Aorta (tissue), 5 donors: ENCODE results near the gene ABCC6. TPM values are rescaled to one million over a fixed set of nuclear protein-coding genes. Genes with fewer than 3 reads are reported as not detected.
A peak's percentile ranks its signal among the peaks of the same experiment; 100 is the strongest.

Experiments used
- ATAC-seq: fragments of 200-7000 bp; cut with Tn5 transposase; one replicate; pipeline ENCODE4 v1.9.1; 2022; ENCODE audit warnings: moderate library complexity; ENCODE audit not compliant: low FRiP score
- DNase-seq, 2 donors: peaks; one replicate each; pipeline ENCODE4 v3.0.0-alpha.2; 2020
- H3K27ac ChIP-seq, 2 donors: one replicate each; pipeline ENCODE4 v1.5.1; 2013; ENCODE audit warnings: low read length in 2 of 2, mild to moderate bottlenecking in 2 of 2, moderate library complexity in 2 of 2, control low read depth in 1 of 2, inconsistent platforms in 1 of 2, low read depth in 1 of 2
- H3K27me3 ChIP-seq, 2 donors: one replicate each; pipeline ENCODE4 v1.6.1; 2013; ENCODE audit warnings: control low read depth in 1 of 2, low read length in 1 of 2, mild to moderate bottlenecking in 1 of 2, moderate library complexity in 1 of 2; ENCODE audit not compliant: insufficient read depth in 2 of 2, control insufficient read depth in 1 of 2
- H3K36me3 ChIP-seq, 2 donors: one replicate each; pipeline ENCODE4 v1.6.1; 2013; ENCODE audit warnings: control low read depth in 1 of 2, low read length in 1 of 2, mild to moderate bottlenecking in 1 of 2; ENCODE audit not compliant: insufficient read depth in 2 of 2, control insufficient read depth in 1 of 2
- H3K4me1 ChIP-seq, 2 donors: one replicate each; pipeline ENCODE4 v1.6.1; 2013; ENCODE audit warnings: low read length in 2 of 2, control low read depth in 1 of 2, mild to moderate bottlenecking in 1 of 2, moderate library complexity in 1 of 2; ENCODE audit not compliant: insufficient read depth in 2 of 2, control insufficient read depth in 1 of 2
- H3K4me3 ChIP-seq, 2 donors: one replicate each; pipeline ENCODE4 v1.5.1; 2013; ENCODE audit warnings: low read length in 2 of 2, control low read depth in 1 of 2, mild to moderate bottlenecking in 1 of 2
- H3K9me3 ChIP-seq: one replicate; pipeline ENCODE4 v1.6.1; 2013; ENCODE audit warnings: mild to moderate bottlenecking, low read length; ENCODE audit not compliant: control insufficient read depth
- WGBS, 2 donors: extraction: QIAGEN DNeasy Blood & Tissue Kit; methylation state at CpG; one replicate each; pipeline ENCODE4 v1.1.7; 2013; 5-methylcytosine and 5-hydroxymethylcytosine counted together
- intact Hi-C, 2 donors: fragments of 100-400 bp; cut with DNase I; formaldehyde crosslinking; loops; one replicate each; pipeline versions ENCODE4 v1.14.2 to v1.15.0; 2022
- polyA plus RNA-seq, 2 donors: library from polyadenylated mRNA; stranded (reverse); fragments of 200-250 nt; gene quantifications; one replicate each; pipeline ENCODE4 v1.2.3, GENCODE V29; 2013
- total RNA-seq, 2 donors: library from RNA; stranded (reverse); fragmentation: NEBNext Ultra II Directional; extraction: Animal tissue kit (Norgen Biotek cat#: 25700); gene quantifications; one replicate each; pipeline ENCODE4 v1.2.1, GENCODE V29; 2021
- donor health status: healthy with polysubstance abuse.
- donor health status: Bipolar disorder and iron deficiency.
- donor health status: DM: no; HTN: no; CAD: no.
- donor health status: DM: no; HTN: no; CAD: no.
- donor health status: DM: yes; HTN: yes; CAD: no.

Gene ABCC6
- total and polyA plus RNA-seq, 4 donors: 0.20 to 4.6 (median 2.4) TPM

DNA sequence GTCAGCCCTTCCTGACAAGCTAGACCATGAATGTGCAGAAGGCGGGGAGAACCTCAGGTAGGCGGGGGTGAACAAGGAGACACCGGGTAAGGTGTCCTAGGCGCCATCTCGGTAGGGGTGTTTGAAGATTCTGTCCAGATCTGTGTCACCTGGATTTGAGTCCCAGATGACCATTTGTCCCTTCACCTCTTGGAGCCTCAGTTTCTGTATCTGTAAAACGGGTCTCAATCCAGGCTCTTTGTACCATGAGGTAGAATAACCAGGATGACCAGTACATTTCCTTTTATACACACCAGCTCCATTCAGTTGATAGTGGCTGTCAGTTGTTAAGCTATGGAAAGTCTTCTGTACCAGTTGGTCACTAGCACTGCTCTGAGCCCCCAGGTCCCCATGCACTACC is 86.7 kb downstream of the ABCC6 start:
- no peak for DNase-seq
- no peak overlapping the region for H3K4me3 ChIP-seq
- H3K27ac ChIP-seq: no peak overlapping the region
- intact Hi-C loops: loop anchor here in 1 of 2 donors (10.0 kb wide), 2 partner anchors 92 to 392 kb away; no protein-coding TSS in a partner anchor
- no peaks in the 10 kb centered on the region for H3K27me3 ChIP-seq
- H3K9me3 ChIP-seq: no peaks in the 10 kb centered on the region
- WGBS, 2 donors: 96 to 97% methylated on average over 6 of the region's 6 CpGs
- H3K4me1 ChIP-seq: no peaks in the 10 kb centered on the region
- peaks cover 4 to 19% of the 10 kb centered on the region in 2 donors for H3K36me3 ChIP-seq
- ATAC-seq: no peak

DNA sequence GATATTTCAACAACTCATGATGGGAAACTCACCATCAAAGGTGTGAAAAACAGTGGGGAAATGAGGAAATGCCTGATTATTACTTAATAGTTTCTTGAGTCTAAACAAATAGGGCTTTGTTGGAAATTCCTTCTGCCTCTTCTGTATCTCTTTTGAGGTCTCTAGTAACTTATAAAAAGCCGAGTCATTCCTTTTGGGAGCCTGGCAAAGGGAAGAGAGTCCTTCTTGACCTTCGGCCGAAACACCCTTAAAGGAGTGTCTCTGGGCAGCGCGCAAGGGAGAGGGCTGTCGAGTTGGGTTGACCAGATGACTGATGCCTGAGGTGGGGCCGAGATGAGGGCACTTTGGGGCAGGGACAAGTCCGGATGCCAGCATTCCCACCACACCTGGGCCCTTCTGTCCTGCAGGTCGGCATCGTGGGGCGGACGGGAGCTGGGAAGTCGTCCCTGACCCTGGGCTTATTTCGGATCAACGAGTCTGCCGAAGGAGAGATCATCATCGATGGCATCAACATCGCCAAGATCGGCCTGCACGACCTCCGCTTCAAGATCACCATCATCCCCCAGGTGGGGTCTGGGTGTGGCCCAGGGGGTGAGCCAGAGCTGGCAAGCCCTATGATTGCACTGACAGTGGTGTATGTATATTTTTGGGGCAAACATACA is 89.2 kb downstream of the ABCC6 start:
- Histone ChIP-seq H3K4me1 (no peaks in the 10 kb centered on the region), H3K27me3 (no peaks in the 10 kb centered on the region), H3K36me3 (peaks cover 7 to 16% of the 10 kb centered on the region in 2 donors), H3K9me3 (no peaks in the 10 kb centered on the region), H3K27ac (no peak overlapping the region), H3K4me3 (no peak overlapping the region)
- intact Hi-C loops: loop anchor here in 1 of 2 donors (10.0 kb wide), 2 partner anchors 89 to 389 kb away; no protein-coding TSS in a partner anchor
- 93 to 94% methylated on average over 21 of the region's 21 CpGs for WGBS, 2 donors
- no peak for ATAC-seq
- DNase-seq: peak in 1 of 2 donors; percentile 71

DNA sequence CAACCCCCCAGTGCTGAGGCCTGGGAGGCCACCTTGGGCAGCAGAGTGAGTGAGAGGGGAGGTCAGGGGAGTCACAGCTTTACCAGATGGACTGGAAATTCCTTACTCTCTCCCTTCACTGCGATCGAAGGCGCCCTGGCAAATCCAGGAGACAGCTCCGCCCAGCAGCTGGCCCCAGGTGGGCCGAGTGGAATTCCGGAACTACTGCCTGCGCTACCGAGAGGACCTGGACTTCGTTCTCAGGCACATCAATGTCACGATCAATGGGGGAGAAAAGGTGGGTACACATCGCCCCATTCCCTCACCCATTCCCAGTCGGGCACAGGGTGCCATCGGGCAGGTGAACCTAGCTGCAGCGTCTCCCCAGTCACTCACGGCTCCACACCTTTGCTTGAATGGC is 91.6 kb downstream of the ABCC6 start:
- DNase-seq (no peak), ATAC-seq (no peak)
- H3K27me3 ChIP-seq: no peaks in the 10 kb centered on the region
- WGBS, 2 donors: 92 to 94% methylated on average over 15 of the region's 15 CpGs
- no peak overlapping the region for H3K4me3 ChIP-seq
- no peaks in the 10 kb centered on the region for H3K9me3 ChIP-seq
- H3K27ac ChIP-seq: no peak overlapping the region
- peaks cover 5 to 7% of the 10 kb centered on the region in 2 donors for H3K36me3 ChIP-seq
- no peaks in the 10 kb centered on the region for H3K4me1 ChIP-seq
- intact Hi-C loops: loop anchor here in 1 of 2 donors (10.0 kb wide), 2 partner anchors 87 to 387 kb away; no protein-coding TSS in a partner anchor

DNA sequence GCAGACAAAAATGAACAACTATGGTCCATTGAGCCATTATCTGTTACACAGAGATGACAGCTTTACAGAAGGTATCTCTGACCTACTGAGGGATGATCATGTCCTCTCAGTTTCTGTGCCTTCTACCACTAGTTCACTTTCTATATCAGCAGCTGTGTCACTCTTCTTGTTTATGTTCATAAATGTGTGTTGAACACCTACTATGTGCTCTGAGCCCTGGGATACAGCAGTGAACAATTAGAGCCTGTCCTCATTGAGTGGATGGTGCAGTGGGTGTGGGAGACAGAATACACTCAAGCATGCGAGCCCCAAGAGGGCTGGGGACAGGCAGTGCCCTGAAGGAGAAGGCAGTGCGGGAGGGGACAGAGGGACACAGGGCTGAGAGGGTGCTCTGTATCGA is 92.1 kb downstream of the ABCC6 start:
- H3K27ac ChIP-seq: no peak overlapping the region
- no peaks in the 10 kb centered on the region for H3K9me3 ChIP-seq
- peaks cover 2 to 7% of the 10 kb centered on the region in 2 donors for H3K36me3 ChIP-seq

GRCh38 chr16:16127469-16128116 is 95.7 kb downstream of the ABCC6 start:
- no peaks in the 10 kb centered on the region for H3K4me1 ChIP-seq
- H3K36me3 ChIP-seq: peaks cover 3 to 6% of the 10 kb centered on the region in 2 donors
- ATAC-seq (peak; percentile 92), DNase-seq (peak; percentile 65 to 87)
- 27 to 28% methylated on average over 11 of the region's 11 CpGs for WGBS, 2 donors
- no peak overlapping the region for H3K4me3 ChIP-seq
- H3K27ac ChIP-seq: peak overlapping the region in 1 of 2 donors; percentile 37
- intact Hi-C loops: loop anchor here in 1 of 2 donors (2.0 to 10.0 kb wide), 2 partner anchors 253 to 363 kb away; no protein-coding TSS in a partner anchor
- H3K9me3 ChIP-seq: no peaks in the 10 kb centered on the region
- no peaks in the 10 kb centered on the region for H3K27me3 ChIP-seq

More for the DNA sequence above, 92.1 kb downstream of the ABCC6 start:
- H3K27me3 ChIP-seq: no peaks in the 10 kb centered on the region
- no peak overlapping the region for H3K4me3 ChIP-seq
- DNase-seq: no peak
- intact Hi-C loops: loop anchor here in 1 of 2 donors (10.0 kb wide), 2 partner anchors 86 to 386 kb away; no protein-coding TSS in a partner anchor
- no peak for ATAC-seq
- 83 to 85% methylated on average over 3 of the region's 3 CpGs for WGBS, 2 donors
- H3K4me1 ChIP-seq: no peaks in the 10 kb centered on the region

- Histone ChIP-seq H3K27me3 (no peaks in the 10 kb centered on the region), H3K4me3 (no peak overlapping the region), H3K27ac (peak overlapping the region in 1 of 2 donors; percentile 37), H3K9me3 (no peaks in the 10 kb centered on the region), H3K4me1 (no peaks in the 10 kb centered on the region), H3K36me3 (peaks cover 6% of the 10 kb centered on the region in 2 donors)
- ATAC-seq (no peak), DNase-seq (no peak)
- WGBS, 2 donors: 69 to 72% methylated on average over 10 of the region's 10 CpGs
- intact Hi-C loops: loop anchor here in 1 of 2 donors (2.0 to 10.0 kb wide), 2 partner anchors 252 to 362 kb away; no protein-coding TSS in a partner anchor
Measured at GRCh38 chr16:16126896-16127295, 96.4 kb downstream of the ABCC6 start.

DNA sequence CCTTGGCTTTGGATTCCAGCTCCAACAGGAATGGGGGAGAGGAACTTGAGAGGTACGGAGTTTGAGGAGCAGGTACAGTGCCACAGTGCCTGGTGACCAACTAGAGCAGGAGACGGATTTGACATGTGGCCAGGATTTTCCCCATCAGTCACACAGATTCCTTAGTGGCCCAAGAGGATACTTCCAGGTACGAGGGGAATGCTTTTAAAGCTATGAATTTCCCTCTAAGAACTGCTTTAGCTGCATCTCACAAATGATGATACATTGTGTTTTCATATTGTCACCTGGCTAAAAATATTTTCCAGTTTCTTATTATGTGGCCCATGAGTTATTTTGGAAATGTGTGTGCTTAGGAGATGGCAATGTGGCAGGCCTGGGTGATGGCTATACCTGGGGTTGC is 98.3 kb downstream of the ABCC6 start:
- Histone ChIP-seq H3K9me3 (no peaks in the 10 kb centered on the region), H3K4me3 (no peak overlapping the region), H3K27me3 (no peaks in the 10 kb centered on the region), H3K36me3 (peaks cover 3 to 8% of the 10 kb centered on the region in 2 donors), H3K27ac (peak overlapping the region in 1 of 2 donors; percentile 48), H3K4me1 (no peaks in the 10 kb centered on the region)
- 90 to 91% methylated on average over 3 of the region's 3 CpGs for WGBS, 2 donors
- DNase-seq (no peak), ATAC-seq (no peak)
- intact Hi-C loops: loop anchor here (5.0 to 10.0 kb wide), 3 partner anchors 58 to 360 kb away; no protein-coding TSS in a partner anchor

DNA sequence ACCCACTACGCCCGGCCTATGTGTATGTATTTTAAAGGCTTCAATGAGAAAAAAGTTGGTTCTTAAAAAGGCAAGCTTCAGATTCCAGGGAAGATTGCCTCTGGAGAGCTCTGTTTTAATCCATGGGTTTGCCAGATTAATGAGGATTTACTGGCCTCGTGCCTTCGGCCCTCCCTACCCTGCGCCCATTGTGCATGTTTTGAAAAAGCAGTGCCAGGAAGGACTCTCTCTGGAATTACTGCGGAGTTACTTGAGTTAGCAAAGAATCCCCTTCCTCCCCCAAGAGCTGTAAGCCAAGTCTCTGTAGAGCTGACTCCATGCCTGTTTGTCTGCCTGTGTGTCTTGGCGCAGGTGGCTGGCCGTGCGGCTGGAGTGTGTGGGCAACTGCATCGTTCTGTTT is 98.9 kb downstream of the ABCC6 start:
- H3K4me1 ChIP-seq: no peaks in the 10 kb centered on the region

More for the DNA sequence above, 98.9 kb downstream of the ABCC6 start:
- DNase-seq (no peak), ATAC-seq (no peak)
- intact Hi-C loops: loop anchor here (5.0 to 10.0 kb wide), 3 partner anchors 57 to 360 kb away; no protein-coding TSS in a partner anchor
- Histone ChIP-seq H3K9me3 (no peaks in the 10 kb centered on the region), H3K4me3 (no peak overlapping the region), H3K27me3 (no peaks in the 10 kb centered on the region), H3K36me3 (peaks cover 3 to 8% of the 10 kb centered on the region in 2 donors), H3K27ac (peak overlapping the region in 1 of 2 donors; percentile 48)
- WGBS, 2 donors: 8 to 10% methylated on average over 10 of the region's 10 CpGs
